K562 (cell line): ENCODE data around the gene TYROBP. TPM values are rescaled to one million over a fixed set of nuclear protein-coding genes. Genes with fewer than 3 reads are reported as not detected.
A peak's percentile ranks its signal among the peaks of the same experiment; 100 is the strongest.

Experiments
- ELF4 ChIP-seq: fragments of 450-650 bp; formaldehyde crosslinking; IDR thresholded peaks from 2 replicates; pipeline ENCODE4 v1.4.0; 2022; ENCODE audit warnings: missing genetic modification characterization
- GTF3C2 ChIP-seq: IDR thresholded peaks from 3 replicates; pipeline ENCODE4 v1.6.1; 2011; ENCODE audit warnings: borderline replicate concordance, mild to moderate bottlenecking, moderate library complexity; ENCODE audit not compliant: insufficient read length; ENCODE audit errors: extremely low read depth
- HIVEP1 ChIP-seq: fragments of 250-450 bp; sonication (Bioruptor Pico); IDR thresholded peaks from 2 replicates; pipeline ENCODE4 v1.4.0; 2020; ENCODE audit warnings: mild to moderate bottlenecking
- HSF4 ChIP-seq: fragments of 250-450 bp; sonication (Bioruptor Pico); IDR thresholded peaks from 2 replicates; pipeline ENCODE4 v2.1.2; 2022; ENCODE audit warnings: mild to moderate bottlenecking, moderate library complexity, borderline replicate concordance
- NR2C2 ChIP-seq, 2 experiments: fragments of 200-800 bp in 1 of 2; sonication (Bioruptor generic) in 1 of 2; sonication (generic) in 1 of 2; formaldehyde crosslinking in 1 of 2; IDR thresholded peaks; 2 replicates each; pipeline versions ENCODE4 v1.6.1 to v1.8.0; 2016 to 2022; ENCODE audit warnings: mild to moderate bottlenecking in 1 of 2, missing compliant biosample characterization in 1 of 2, missing genetic modification characterization in 1 of 2, missing genetic modification reagents in 1 of 2
- PHB ChIP-seq: fragments of 250-450 bp; sonication (Bioruptor Pico); IDR thresholded peaks from 2 replicates; pipeline ENCODE4 v1.5.0; 2021
- POLR2G ChIP-seq: fragments of 200-400 bp; formaldehyde crosslinking; IDR thresholded peaks from 2 replicates; pipeline ENCODE4 v1.6.1; 2017; ENCODE audit warnings: low read depth, mild to moderate bottlenecking, antibody characterized with exemption, low read length, moderate library complexity
- RBM39 ChIP-seq: fragments of 200-400 bp; formaldehyde crosslinking; optimal IDR thresholded peaks from 2 replicates; pipeline ENCODE3; 2018; ENCODE audit warnings: low read depth, low read length
- SETDB1 ChIP-seq: IDR thresholded peaks from one replicate; pipeline ENCODE4 v1.6.1; 2012; ENCODE audit warnings: low read length, control low read depth, inconsistent platforms
- WHSC1 ChIP-seq: IDR thresholded peaks from one replicate; pipeline ENCODE4 v1.6.1; 2012; ENCODE audit warnings: low read length, control low read depth, inconsistent platforms
- ZNF274 ChIP-seq: IDR thresholded peaks from 2 replicates; pipeline ENCODE4 v1.6.1; 2011; ENCODE audit warnings: low read depth, mild to moderate bottlenecking, low read length, moderate library complexity, borderline replicate concordance
- ZNF518B ChIP-seq: fragments of 250-450 bp; sonication (Bioruptor Pico); IDR thresholded peaks from 2 replicates; pipeline ENCODE4 v1.5.0; 2021; ENCODE audit warnings: mild to moderate bottlenecking, moderate library complexity
- ZNF589 ChIP-seq: fragments of 200-800 bp; sonication (Bioruptor generic); IDR thresholded peaks from 2 replicates; pipeline ENCODE4 v1.6.1; 2016; ENCODE audit warnings: low read depth, missing genetic modification characterization, missing compliant biosample characterization
- ZNF695 ChIP-seq: fragments of 450-650 bp; formaldehyde crosslinking; IDR thresholded peaks from 2 replicates; pipeline ENCODE4 v1.4.0; 2020; ENCODE audit warnings: mild to moderate bottlenecking, moderate library complexity
- polyA plus RNA-seq, 8 experiments: library from polyadenylated mRNA; depleted of rRNA in 4 of 8; stranded (reverse) in 5 of 8; unstranded in 3 of 8; fragments of >200 nt; fragmentation: Nextera tagmentation in 2 of 8; fragmentation: Illumina TruSeq in 1 of 8; extraction: Ambion mirVana in 2 of 8; extraction: Trizol in 1 of 8; gene quantifications; 2 replicates each; pipeline versions ENCODE4 v1.2.1 to v1.2.3, GENCODE V29; 2011 to 2014; ENCODE audit warnings: inconsistent platforms in 1 of 8, missing spikeins in 1 of 8
- total RNA-seq, 7 experiments: library from RNA; depleted of rRNA in 6 of 7; stranded (reverse); fragments of >200 nt in 6 of 7; fragmentation: Illumina TruSeq in 2 of 7; extraction: Trizol in 2 of 7; gene quantifications; 2 replicates each; pipeline versions ENCODE4 v1.2.1 to v1.2.3, GENCODE V29; 2011 to 2021; ENCODE audit warnings: low replicate concordance in 1 of 7
- TF ChIP-seq, protein P1 (sequence below): fragments of 250-450 bp; sonication (Bioruptor Pico); IDR thresholded peaks from 2 replicates; pipeline ENCODE4 v1.4.0; 2020

Gene TYROBP
- total and polyA plus RNA-seq, 9 of the 15 experiments (the other 6 are each of a cell fraction or from before 2014, with no cell fraction given) = 0.72 to 8.2 (median 2.4) TPM

- TF ChIP-seq ZNF518B (CRISPR knock-in tag) = no peak
- no peak for TF ChIP-seq ZNF695 (CRISPR knock-in tag)
- TF ChIP-seq PHB (CRISPR knock-in tag) = no peak
- TF ChIP-seq ZNF274 = no peak
- TF ChIP-seq, protein P1, sequence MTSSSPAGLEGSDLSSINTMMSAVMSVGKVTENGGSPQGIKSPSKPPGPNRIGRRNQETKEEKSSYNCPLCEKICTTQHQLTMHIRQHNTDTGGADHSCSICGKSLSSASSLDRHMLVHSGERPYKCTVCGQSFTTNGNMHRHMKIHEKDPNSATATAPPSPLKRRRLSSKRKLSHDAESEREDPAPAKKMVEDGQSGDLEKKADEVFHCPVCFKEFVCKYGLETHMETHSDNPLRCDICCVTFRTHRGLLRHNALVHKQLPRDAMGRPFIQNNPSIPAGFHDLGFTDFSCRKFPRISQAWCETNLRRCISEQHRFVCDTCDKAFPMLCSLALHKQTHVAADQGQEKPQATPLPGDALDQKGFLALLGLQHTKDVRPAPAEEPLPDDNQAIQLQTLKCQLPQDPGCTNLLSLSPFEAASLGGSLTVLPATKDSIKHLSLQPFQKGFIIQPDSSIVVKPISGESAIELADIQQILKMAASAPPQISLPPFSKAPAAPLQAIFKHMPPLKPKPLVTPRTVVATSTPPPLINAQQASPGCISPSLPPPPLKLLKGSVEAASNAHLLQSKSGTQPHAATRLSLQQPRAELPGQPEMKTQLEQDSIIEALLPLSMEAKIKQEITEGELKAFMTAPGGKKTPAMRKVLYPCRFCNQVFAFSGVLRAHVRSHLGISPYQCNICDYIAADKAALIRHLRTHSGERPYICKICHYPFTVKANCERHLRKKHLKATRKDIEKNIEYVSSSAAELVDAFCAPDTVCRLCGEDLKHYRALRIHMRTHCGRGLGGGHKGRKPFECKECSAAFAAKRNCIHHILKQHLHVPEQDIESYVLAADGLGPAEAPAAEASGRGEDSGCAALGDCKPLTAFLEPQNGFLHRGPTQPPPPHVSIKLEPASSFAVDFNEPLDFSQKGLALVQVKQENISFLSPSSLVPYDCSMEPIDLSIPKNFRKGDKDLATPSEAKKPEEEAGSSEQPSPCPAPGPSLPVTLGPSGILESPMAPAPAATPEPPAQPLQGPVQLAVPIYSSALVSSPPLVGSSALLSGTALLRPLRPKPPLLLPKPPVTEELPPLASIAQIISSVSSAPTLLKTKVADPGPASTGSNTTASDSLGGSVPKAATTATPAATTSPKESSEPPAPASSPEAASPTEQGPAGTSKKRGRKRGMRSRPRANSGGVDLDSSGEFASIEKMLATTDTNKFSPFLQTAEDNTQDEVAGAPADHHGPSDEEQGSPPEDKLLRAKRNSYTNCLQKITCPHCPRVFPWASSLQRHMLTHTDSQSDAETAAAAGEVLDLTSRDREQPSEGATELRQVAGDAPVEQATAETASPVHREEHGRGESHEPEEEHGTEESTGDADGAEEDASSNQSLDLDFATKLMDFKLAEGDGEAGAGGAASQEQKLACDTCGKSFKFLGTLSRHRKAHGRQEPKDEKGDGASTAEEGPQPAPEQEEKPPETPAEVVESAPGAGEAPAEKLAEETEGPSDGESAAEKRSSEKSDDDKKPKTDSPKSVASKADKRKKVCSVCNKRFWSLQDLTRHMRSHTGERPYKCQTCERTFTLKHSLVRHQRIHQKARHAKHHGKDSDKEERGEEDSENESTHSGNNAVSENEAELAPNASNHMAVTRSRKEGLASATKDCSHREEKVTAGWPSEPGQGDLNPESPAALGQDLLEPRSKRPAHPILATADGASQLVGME (CRISPR knock-in tag) = 0 out of 2 replicates have a peak, but pooled peaks have one; percentile 53
- no peak for TF ChIP-seq HSF4 (CRISPR knock-in tag)
- no peak for TF ChIP-seq HIVEP1
- peak; percentile 80 for TF ChIP-seq ZNF589
- TF ChIP-seq RBM39 = no peak
- TF ChIP-seq ELF4 = no peak
- 0 out of 2 replicates have a peak, but pooled peaks have one; percentile 19 for TF ChIP-seq NR2C2 (CRISPR knock-in tag; IDR thresholded peaks at IDR 0.05)
- TF ChIP-seq NR2C2 (tag; IDR thresholded peaks at IDR 0.05) = no peak
- TF ChIP-seq GTF3C2 = no peak
- TF ChIP-seq SETDB1 = no peak
- no peak for TF ChIP-seq WHSC1
- no peak for TF ChIP-seq POLR2G
Observed at GRCh38 chr19:35879770-35880317, 28.3 kb downstream of the TYROBP start (continued).
